HEK293 (cell line): ENCODE measurements around the gene SCYGR3.

Experiments
- CTCF ChIA-PET: fragments of 350-600 bp; formaldehyde crosslinking; extraction: SDS; loops from one replicate; lab custom pipeline; 2021; ENCODE audit warnings: antibody characterized with exemption; lab: Yijun Ruan, JAX
- POLR2A ChIA-PET: fragments of 300-600 bp; formaldehyde crosslinking; extraction: SDS; loops from one replicate; lab custom pipeline; 2020; ENCODE audit warnings: antibody characterized with exemption, inconsistent platforms; lab: Yijun Ruan, JAX
- H3K27ac ChIP-seq: fragments of 200-500 bp; sonication (Bioruptor generic); 2 replicates; pipeline ENCODE4 v1.5.1; 2014; ENCODE audit warnings: low read depth, low read length, control low read depth, inconsistent platforms; ENCODE audit errors: extremely low read depth
- H3K36me3 ChIP-seq, 2 experiments: fragments of 200-500 bp in 1 of 2; sonication (Bioruptor generic) in 1 of 2; 1 replicate in 1 of 2; 2 replicates in 1 of 2; pipeline ENCODE4 v1.5.1; 2014 to 2017; ENCODE audit warnings: inconsistent platforms in 2 of 2, low read length in 2 of 2; ENCODE audit not compliant: control insufficient read depth in 2 of 2, insufficient read depth in 1 of 2
- H3K4me1 ChIP-seq: fragments of 200-500 bp; sonication (Bioruptor generic); 2 replicates; pipeline ENCODE4 v1.5.1; 2014; ENCODE audit warnings: mild to moderate bottlenecking, low read length, inconsistent platforms; ENCODE audit not compliant: control insufficient read depth, insufficient read depth
- H3K4me3 ChIP-seq: 2 replicates; pipeline ENCODE4 v1.5.1; 2011; ENCODE audit warnings: low read depth, mild to moderate bottlenecking, control low read depth, low read length, moderate library complexity
- H3K9me3 ChIP-seq: fragments of 200-500 bp; sonication (Bioruptor generic); 2 replicates; pipeline ENCODE4 v1.5.1; 2014; ENCODE audit warnings: low read depth, low read length, inconsistent platforms; ENCODE audit not compliant: control insufficient read depth, insufficient read depth
- SP7 ChIP-seq: fragments of 450-650 bp; formaldehyde crosslinking; IDR thresholded peaks from 2 replicates; pipeline ENCODE4 v1.5.1; 2016; ENCODE audit warnings: missing biosample characterization, missing genetic modification characterization
- YY1 ChIP-seq: fragments of 450-650 bp; formaldehyde crosslinking; IDR thresholded peaks from 2 replicates; pipeline ENCODE4 v1.5.1; 2018; ENCODE audit warnings: missing biosample characterization, missing genetic modification characterization
- ZBTB26 ChIP-seq: fragments of 450-650 bp; formaldehyde crosslinking; optimal IDR thresholded peaks from 2 replicates; pipeline ENCODE3; 2016; ENCODE audit warnings: missing biosample characterization, mild to moderate bottlenecking, missing genetic modification characterization
- ZBTB48 ChIP-seq: fragments of 450-650 bp; formaldehyde crosslinking; IDR thresholded peaks from 2 replicates; pipeline ENCODE4 v1.5.1; 2016; ENCODE audit warnings: missing biosample characterization, missing genetic modification characterization
- ZNF121 ChIP-seq: fragments of 450-650 bp; formaldehyde crosslinking; IDR thresholded peaks from 2 replicates; pipeline ENCODE4 v1.5.1; 2016; ENCODE audit warnings: missing biosample characterization, missing genetic modification characterization
- ZNF214 ChIP-seq: fragments of 450-650 bp; formaldehyde crosslinking; IDR thresholded peaks from 2 replicates; pipeline ENCODE4 v1.5.1; 2017; ENCODE audit warnings: missing biosample characterization, mild to moderate bottlenecking, missing genetic modification characterization, borderline replicate concordance
- ZNF239 ChIP-seq: fragments of 450-650 bp; formaldehyde crosslinking; IDR thresholded peaks from 2 replicates; pipeline ENCODE4 v1.5.1; 2016; ENCODE audit warnings: missing biosample characterization, missing genetic modification characterization
- ZNF248 ChIP-seq: fragments of 450-650 bp; formaldehyde crosslinking; IDR thresholded peaks from 2 replicates; pipeline ENCODE4 v1.5.1; 2017; ENCODE audit warnings: missing biosample characterization, missing genetic modification characterization
- ZNF366 ChIP-seq: fragments of 450-650 bp; formaldehyde crosslinking; conservative IDR thresholded peaks from 2 replicates; pipeline ENCODE4 v1.5.1; 2016; ENCODE audit warnings: missing biosample characterization, missing genetic modification characterization
- ZNF514 ChIP-seq: fragments of 450-650 bp; formaldehyde crosslinking; IDR thresholded peaks from 2 replicates; pipeline ENCODE4 v1.5.1; 2016; ENCODE audit warnings: missing biosample characterization, missing genetic modification characterization
- ZNF626 ChIP-seq: fragments of 450-650 bp; sonication (Bioruptor Pico); formaldehyde crosslinking; IDR thresholded peaks from 2 replicates; pipeline ENCODE4 v1.5.1; 2018; ENCODE audit warnings: missing biosample characterization, missing genetic modification characterization, inconsistent platforms
- TF ChIP-seq, protein P1 (sequence below): fragments of 450-650 bp; formaldehyde crosslinking; IDR thresholded peaks from 2 replicates; pipeline ENCODE4 v1.5.1; 2016; ENCODE audit warnings: missing biosample characterization, missing genetic modification characterization
- TF ChIP-seq, protein P2 (sequence below): fragments of 450-650 bp; formaldehyde crosslinking; IDR thresholded peaks from 2 replicates; pipeline ENCODE4 v1.5.1; 2016; ENCODE audit warnings: missing biosample characterization, missing genetic modification characterization

Gene SCYGR3

DNA sequence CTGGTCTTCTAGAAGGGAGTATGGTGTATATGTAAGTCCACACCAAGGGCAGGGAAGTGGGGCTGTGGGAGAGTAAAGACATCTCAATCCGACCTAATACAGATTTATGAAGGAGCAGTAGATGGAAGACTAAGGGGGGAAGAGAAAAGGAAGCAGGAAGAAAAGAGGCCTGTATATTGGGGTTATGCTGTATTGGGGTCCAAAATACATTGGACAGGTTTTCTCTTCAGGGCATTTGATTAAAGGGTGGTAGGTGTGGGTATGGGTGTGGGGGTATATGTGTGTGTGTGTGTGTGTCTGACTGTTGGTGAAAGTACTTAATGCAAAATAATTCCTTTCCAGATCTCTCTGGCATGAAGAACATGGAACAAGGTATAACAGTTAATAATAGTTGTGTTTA, 49.6 kb downstream of the SCYGR3 start:
- Histone ChIP-seq H3K9me3 (no peaks in the 10 kb centered on the region), H3K4me3 (no peak overlapping the region), H3K36me3 (peaks cover 0 to 3% of the 10 kb centered on the region in 2 experiments; a peak in 2 of 3 replicates), H3K4me1 (no peaks in the 10 kb centered on the region)
- CTCF ChIA-PET: no interaction called here
- no peak for TF ChIP-seq ZBTB26
- TF ChIP-seq ZNF121 (tag by site-specific recombination): no peak
- TF ChIP-seq SP7 (tag by site-specific recombination): no peak
- TF ChIP-seq ZNF514: no peak
- no peak for TF ChIP-seq ZNF239 (tag by site-specific recombination)
- TF ChIP-seq ZNF626 (tag by site-specific recombination): no peak
- TF ChIP-seq, protein P1, sequence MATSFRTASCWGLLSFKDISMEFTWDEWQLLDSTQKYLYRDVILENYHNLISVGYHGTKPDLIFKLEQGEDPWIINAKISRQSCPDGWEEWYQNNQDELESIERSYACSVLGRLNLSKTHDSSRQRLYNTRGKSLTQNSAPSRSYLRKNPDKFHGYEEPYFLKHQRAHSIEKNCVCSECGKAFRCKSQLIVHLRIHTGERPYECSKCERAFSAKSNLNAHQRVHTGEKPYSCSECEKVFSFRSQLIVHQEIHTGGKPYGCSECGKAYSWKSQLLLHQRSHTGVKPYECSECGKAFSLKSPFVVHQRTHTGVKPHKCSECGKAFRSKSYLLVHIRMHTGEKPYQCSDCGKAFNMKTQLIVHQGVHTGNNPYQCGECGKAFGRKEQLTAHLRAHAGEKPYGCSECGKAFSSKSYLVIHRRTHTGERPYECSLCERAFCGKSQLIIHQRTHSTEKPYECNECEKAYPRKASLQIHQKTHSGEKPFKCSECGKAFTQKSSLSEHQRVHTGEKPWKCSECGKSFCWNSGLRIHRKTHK (tag by site-specific recombination): no peak
- no peak for TF ChIP-seq ZNF214 (tag by site-specific recombination)
- TF ChIP-seq YY1 (tag by site-specific recombination): no peak
- no peak for TF ChIP-seq ZNF366 (tag by site-specific recombination)
- TF ChIP-seq, protein P2, sequence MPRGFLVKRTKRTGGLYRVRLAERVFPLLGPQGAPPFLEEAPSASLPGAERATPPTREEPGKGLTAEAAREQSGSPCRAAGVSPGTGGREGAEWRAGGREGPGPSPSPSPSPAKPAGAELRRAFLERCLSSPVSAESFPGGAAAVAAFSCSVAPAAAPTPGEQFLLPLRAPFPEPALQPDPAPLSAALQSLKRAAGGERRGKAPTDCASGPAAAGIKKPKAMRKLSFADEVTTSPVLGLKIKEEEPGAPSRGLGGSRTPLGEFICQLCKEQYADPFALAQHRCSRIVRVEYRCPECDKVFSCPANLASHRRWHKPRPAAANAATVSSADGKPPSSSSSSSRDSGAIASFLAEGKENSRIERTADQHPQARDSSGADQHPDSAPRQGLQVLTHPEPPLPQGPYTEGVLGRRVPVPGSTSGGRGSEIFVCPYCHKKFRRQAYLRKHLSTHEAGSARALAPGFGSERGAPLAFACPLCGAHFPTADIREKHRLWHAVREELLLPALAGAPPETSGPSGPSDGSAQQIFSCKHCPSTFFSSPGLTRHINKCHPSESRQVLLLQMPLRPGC (tag by site-specific recombination): no peak
- TF ChIP-seq ZNF248 (tag by site-specific recombination): no peak
- no peak for TF ChIP-seq ZBTB48 (tag by site-specific recombination)
- TF ChIP-seq, all 188 proteins: peak for 0
- POLR2A ChIA-PET: no interaction called here
- H3K27ac ChIP-seq: no peak overlapping the region
